Vagina (tissue), 2 donors: ENCODE results near the gene FABP7. TPM values are rescaled to one million over a fixed set of nuclear protein-coding genes. Genes with fewer than 3 reads are reported as not detected.

ENCODE experiments used
- DNase-seq, 2 donors: peaks; one replicate each; pipeline ENCODE4 v3.0.0-alpha.2; 2017; ENCODE audit errors: extremely low spot score in 2 of 2
- H3K27ac ChIP-seq: fragments of 200-600 bp; sonication (generic); one replicate; pipeline ENCODE4 v1.5.1; 2019
- H3K27me3 ChIP-seq: fragments of 200-600 bp; sonication (generic); one replicate; pipeline ENCODE4 v1.5.1; 2019
- H3K36me3 ChIP-seq, 2 donors: fragments of 200-600 bp; sonication (generic); one replicate each; pipeline ENCODE4 v1.5.1; 2017 to 2019
- H3K4me1 ChIP-seq: fragments of 200-600 bp; sonication (generic); one replicate; pipeline ENCODE4 v1.5.1; 2019
- H3K4me3 ChIP-seq, 2 donors: fragments of 200-600 bp; sonication (generic); 1 replicate in 1 of 2; 2 replicates in 1 of 2; pipeline ENCODE4 v1.5.1; 2016 to 2019
- H3K9me3 ChIP-seq: fragments of 200-600 bp; sonication (generic); one replicate; pipeline ENCODE4 v1.5.1; 2019
- CTCF ChIP-seq, 3 experiments: fragments of 450-650 bp in 2 of 3; fragments of 200-600 bp in 1 of 3; sonication (generic) in 1 of 3; IDR thresholded peaks; one replicate each; pipeline ENCODE4 v1.5.1; 2017 to 2019; ENCODE audit warnings: antibody characterized with exemption in 3 of 3, mild to moderate bottlenecking in 2 of 3, moderate library complexity in 2 of 3
- POLR2A ChIP-seq, 2 donors: fragments of 450-650 bp; IDR thresholded peaks; one replicate each; pipeline ENCODE4 v1.6.1; 2017; ENCODE audit warnings: antibody characterized with exemption in 2 of 2, mild to moderate bottlenecking in 2 of 2, moderate library complexity in 2 of 2
- POLR2AphosphoS5 ChIP-seq, 2 donors: sonication (generic); formaldehyde crosslinking; IDR thresholded peaks; one replicate each; pipeline ENCODE4 v1.9.0; 2017; ENCODE audit warnings: antibody characterized with exemption in 2 of 2, mild to moderate bottlenecking in 2 of 2, low read depth in 1 of 2; ENCODE audit not compliant: insufficient read depth in 1 of 2
- intact Hi-C: fragments of 100-400 bp; cut with DNase I; formaldehyde crosslinking; loops from one replicate; pipeline ENCODE4 v1.15.1; 2023
- total RNA-seq: library from RNA; depleted of rRNA; stranded (reverse); fragments of >200 nt; gene quantifications from one replicate; pipeline ENCODE4 v1.2.3, GENCODE V29; 2016

Gene FABP7
- total RNA-seq, 1 donor from 2014 or later, result not detected

- DNase-seq, result no peak
- Histone ChIP-seq H3K27me3 (no peaks in the 10 kb centered on the region), H3K9me3 (no peaks in the 10 kb centered on the region), H3K36me3 (no peaks in the 10 kb centered on the region), H3K4me1 (no peaks in the 10 kb centered on the region), H3K27ac (no peak overlapping the region), H3K4me3 (no peak overlapping the region)
- TF ChIP-seq POLR2A (IDR thresholded peaks at IDR 0.05), result no peak
- TF ChIP-seq POLR2AphosphoS5 (IDR thresholded peaks at IDR 0.05; ENCODE audit: insufficient read depth in 1 of 2, low read depth in 1 of 2), result no peak
- no peak for TF ChIP-seq CTCF (IDR thresholded peaks at IDR 0.05)
- intact Hi-C loops, result no loop called here
Observed at GRCh38 chr6:122755901-122756300, 23.6 kb upstream of the FABP7 start.

GRCh38 chr6:122758927-122759334 lies 20.6 kb upstream of the FABP7 start:
- no peaks in the 10 kb centered on the region for H3K9me3 ChIP-seq
- no peaks in the 10 kb centered on the region for H3K4me1 ChIP-seq
- intact Hi-C loops, result no loop called here
- no peak for DNase-seq
- H3K27ac ChIP-seq, result no peak overlapping the region
- H3K27me3 ChIP-seq, result no peaks in the 10 kb centered on the region
- H3K36me3 ChIP-seq, result no peaks in the 10 kb centered on the region
- no peak for TF ChIP-seq CTCF (IDR thresholded peaks at IDR 0.05)
- H3K4me3 ChIP-seq, result no peak overlapping the region

- H3K36me3 ChIP-seq, result no peaks in the 10 kb centered on the region
- no peak overlapping the region for H3K27ac ChIP-seq
- TF ChIP-seq POLR2A (IDR thresholded peaks at IDR 0.05) (no peak), CTCF (IDR thresholded peaks at IDR 0.05) (no peak), POLR2AphosphoS5 (IDR thresholded peaks at IDR 0.05; ENCODE audit: insufficient read depth in 1 of 2, low read depth in 1 of 2) (no peak)
- no peaks in the 10 kb centered on the region for H3K27me3 ChIP-seq
- intact Hi-C loops, result no loop called here
- no peak overlapping the region for H3K4me3 ChIP-seq
- no peaks in the 10 kb centered on the region for H3K4me1 ChIP-seq
- no peak for DNase-seq
- H3K9me3 ChIP-seq, result no peaks in the 10 kb centered on the region
Observed at GRCh38 chr6:122760330-122760729, 19.2 kb upstream of the FABP7 start.

GRCh38 chr6:122766256-122766655 lies 13.3 kb upstream of the FABP7 start:
- no peak for DNase-seq
- Histone ChIP-seq H3K36me3 (no peaks in the 10 kb centered on the region), H3K4me3 (no peak overlapping the region), H3K4me1 (no peaks in the 10 kb centered on the region), H3K27ac (no peak overlapping the region), H3K9me3 (no peaks in the 10 kb centered on the region), H3K27me3 (no peaks in the 10 kb centered on the region)
- TF ChIP-seq POLR2AphosphoS5 (IDR thresholded peaks at IDR 0.05; ENCODE audit: insufficient read depth in 1 of 2, low read depth in 1 of 2) (no peak), CTCF (IDR thresholded peaks at IDR 0.05) (no peak), POLR2A (IDR thresholded peaks at IDR 0.05) (no peak)
- intact Hi-C loops, result no loop called here

- Histone ChIP-seq H3K27ac (no peak overlapping the region), H3K27me3 (no peaks in the 10 kb centered on the region), H3K36me3 (no peaks in the 10 kb centered on the region), H3K4me1 (no peaks in the 10 kb centered on the region), H3K4me3 (no peak overlapping the region), H3K9me3 (no peaks in the 10 kb centered on the region)
- intact Hi-C loops, result no loop called here
- no peak for TF ChIP-seq POLR2A (IDR thresholded peaks at IDR 0.05)
- TF ChIP-seq POLR2AphosphoS5 (IDR thresholded peaks at IDR 0.05; ENCODE audit: insufficient read depth in 1 of 2, low read depth in 1 of 2), result no peak
- no peak for TF ChIP-seq CTCF (IDR thresholded peaks at IDR 0.05)
- DNase-seq, result no peak
Observed at GRCh38 chr6:122770835-122771601, 8.5 kb upstream of the FABP7 start.
